Stimulated activated CD4-positive, alpha-beta T cell treated with anti-CD3 and anti-CD28 coated beads, TNF-alpha, amount 100 ng/mL, for 4 hours (primary cell): ENCODE measurements around the gene PPP1R2.
A peak's percentile ranks its signal among the peaks of the same experiment; 100 is the strongest.
"Not testable (repeated sequence)": the region's sequence is repeated elsewhere in the genome, so short reads cannot be mapped to it uniquely, and the experiment has no call there.

Source experiments
- DNase-seq, 3 experiments: peaks; one replicate each; pipeline ENCODE4 v3.0.0-alpha.2; 2020; ENCODE audit warnings: low read depth in 3 of 3

The PPP1R2 gene

DNA sequence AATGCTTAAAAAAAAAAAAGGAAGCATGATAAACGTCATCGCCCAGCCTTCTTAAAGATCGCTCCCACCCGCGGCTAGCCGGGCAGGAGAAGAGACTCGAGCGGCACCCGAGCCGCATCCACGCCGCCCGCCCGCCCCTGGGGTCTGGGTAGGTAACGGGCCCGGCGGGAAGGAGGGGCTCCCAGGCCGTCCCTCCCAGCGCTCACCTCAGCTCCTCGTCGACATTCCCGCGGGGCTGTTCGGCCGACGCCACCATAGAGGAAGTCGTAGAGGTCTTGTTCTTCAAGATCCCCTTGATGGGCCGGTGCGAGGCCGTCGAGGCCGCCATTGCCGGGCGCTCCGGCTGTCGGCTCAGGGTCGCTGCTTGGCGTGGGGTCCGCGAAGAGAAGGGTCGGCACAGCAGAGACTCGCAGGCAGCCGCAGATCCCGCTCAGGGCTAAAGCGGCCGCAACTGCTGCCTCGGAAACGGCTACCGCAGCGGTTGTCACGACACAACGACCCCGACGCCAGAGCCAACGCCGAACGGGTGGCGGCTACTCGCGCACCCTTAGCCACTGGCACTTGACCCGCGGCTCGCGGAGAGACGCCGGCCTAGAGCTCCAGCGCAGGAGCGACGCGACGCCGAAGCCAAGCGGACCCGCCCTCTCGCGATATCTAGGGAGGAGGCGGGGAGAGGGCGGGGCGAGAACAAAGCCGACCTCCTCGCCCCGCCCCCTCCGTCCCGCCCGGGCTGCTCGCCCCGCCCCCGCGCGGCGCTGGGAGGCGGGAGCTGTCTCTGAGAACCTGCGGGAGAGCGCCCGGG, at the start of gene PPP1R2:
PPP1R2 (minus strand) TSS at position 628 of the 802 bp plus-strand sequence; CDS start at position 328, 300 bp downstream.
- peak; percentile 86 to 91 (median 87) for DNase-seq

- DNase-seq: no peak
Observed at GRCh38 chr3:195591852-195592251, 48.7 kb upstream of the PPP1R2 start.

- DNase-seq: no peak
Observed at GRCh38 chr3:195591220-195591619, 48.1 kb upstream of the PPP1R2 start.

GRCh38 chr3:195590381-195590780, 47.3 kb upstream of the PPP1R2 start:
- not testable (repeated sequence) for DNase-seq

GRCh38 chr3:195589796-195590195, 46.7 kb upstream of the PPP1R2 start:
- not testable (repeated sequence) for DNase-seq

GRCh38 chr3:195587824-195588223, 44.7 kb upstream of the PPP1R2 start:
- DNase-seq: no peak

GRCh38 chr3:195587406-195587805, 44.3 kb upstream of the PPP1R2 start:
- DNase-seq: no peak

DNA sequence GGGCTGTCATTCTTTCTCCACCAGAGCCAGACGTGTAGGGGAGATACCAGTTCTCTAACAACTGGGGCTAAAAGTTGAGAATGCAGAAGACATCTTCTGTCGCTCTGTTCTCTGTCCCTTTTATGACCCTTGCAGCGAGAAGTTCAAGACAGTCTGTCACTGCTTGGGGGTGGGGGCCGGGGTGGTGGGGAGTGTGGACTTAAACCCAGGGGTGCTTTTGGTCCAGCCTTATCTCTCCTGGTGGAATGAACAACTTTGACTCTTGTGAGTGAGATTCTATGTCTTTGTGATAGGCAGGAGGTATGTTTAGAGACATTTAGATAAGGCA, 41.4 kb upstream of the PPP1R2 start:
- DNase-seq: no peak

DNA sequence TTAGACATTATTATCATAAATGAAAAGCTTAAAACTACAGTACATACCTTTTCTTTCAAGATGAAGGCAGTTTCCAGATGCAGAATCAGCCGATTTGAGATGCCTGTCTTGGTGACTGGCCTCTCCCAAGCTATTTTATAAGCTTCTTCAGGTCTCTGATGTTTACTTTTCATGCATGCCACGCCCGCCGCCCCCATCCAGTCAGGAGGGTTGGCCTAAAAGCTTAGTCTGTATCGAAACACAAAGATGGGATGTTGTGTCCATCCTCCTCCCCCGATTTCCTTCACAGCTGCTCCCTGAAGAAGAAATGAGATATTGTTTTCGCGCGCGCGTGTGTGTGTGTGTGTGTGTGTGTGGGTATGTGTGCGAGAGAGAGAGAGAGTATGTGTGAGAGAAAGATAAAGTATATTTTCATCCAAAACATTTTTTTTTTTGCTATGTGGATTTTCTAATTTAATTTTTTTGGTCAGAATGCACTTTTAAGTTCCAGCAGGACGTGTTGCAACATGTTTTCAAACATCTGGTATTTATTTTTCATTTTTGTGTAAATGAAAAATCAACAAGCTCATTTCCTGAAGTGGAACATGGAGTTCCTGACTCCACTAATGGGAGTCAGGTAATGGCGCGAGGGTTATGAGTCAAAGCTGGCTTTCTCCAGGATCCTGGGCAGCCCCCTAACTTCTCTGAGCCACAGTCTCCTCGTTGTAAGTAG, 40.9 kb upstream of the PPP1R2 start, which contains the start of gene APOD:
APOD (minus strand) TSS at position 110 of the 712 bp plus-strand sequence. CDS start 4,479 bp downstream, outside the sequence.
- DNase-seq: no peak

DNA sequence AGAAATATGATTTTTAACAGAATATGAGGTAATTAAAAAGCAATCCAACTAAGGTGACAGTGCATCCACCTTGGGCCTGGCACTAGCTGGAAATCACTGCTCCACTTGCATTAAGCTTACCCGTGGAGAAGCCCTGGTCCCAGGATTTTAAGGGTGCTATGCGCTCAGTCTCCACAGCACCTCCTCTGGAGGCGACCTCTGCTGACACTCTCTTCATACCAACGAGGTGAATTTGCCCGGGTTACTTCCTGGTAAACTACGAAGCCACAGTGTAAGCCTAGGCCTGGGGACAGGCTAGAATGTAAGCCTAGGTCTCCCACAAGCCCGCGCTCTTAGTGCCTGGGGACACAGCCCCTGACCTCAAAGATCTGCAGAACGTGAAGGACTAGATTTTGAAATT, 39.8 kb upstream of the PPP1R2 start:
- no peak for DNase-seq

DNA sequence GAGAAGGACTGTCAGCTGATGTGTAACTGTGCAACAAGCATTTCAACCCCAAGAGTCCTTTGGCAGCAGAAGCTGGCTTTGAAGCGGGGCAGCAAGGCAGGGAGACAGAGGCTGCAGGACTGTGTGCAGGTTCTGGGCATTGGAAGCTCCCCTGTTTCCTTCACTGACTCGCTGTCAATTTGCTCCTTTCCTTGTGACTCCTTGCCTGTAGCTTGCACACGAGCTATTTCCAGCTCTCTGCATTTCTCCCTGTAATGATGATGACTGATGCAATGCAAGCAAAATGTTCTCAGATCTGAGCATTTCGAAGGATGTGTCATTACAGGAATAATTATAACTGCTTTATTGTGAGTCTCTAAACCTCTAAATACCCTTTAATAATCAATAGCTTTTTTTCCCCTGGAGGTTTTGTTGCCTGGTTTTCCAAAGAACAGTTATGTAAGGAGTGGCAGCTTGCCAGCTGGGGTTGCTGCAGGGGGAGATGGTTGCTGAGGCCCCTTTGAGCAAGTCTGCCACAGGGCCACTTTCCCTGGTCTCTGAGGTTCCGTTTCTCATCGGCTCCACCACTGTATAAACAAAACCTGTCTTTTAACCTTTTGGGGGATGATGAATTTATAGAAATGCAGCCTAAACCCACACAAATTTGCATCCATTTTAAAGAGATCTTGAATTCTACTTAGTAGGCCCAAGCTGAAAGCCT, 37.8 kb upstream of the PPP1R2 start:
- no peak for DNase-seq

GRCh38 chr3:195579281-195579680, 36.2 kb upstream of the PPP1R2 start:
- no peak for DNase-seq

DNA sequence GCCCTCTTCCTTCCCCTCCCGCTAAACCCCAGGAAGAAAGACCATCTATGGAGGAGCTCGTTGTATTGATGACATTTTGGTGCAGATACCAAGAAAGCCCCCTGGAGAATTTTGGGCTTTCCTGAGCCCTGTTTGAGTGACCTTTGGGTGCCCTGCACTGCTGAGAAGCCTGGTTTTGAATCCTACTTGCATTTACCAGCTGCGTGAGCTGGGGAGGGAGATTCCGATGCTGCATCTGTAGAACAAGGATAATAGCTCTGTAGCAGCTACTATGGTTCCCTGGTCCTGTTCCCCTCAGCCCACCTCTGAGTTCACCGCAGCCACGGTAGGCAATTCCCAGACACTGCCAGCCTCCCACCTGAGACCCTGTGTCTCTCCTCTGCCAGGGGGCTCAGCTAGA, 35.4 kb upstream of the PPP1R2 start:
- DNase-seq: no peak

DNA sequence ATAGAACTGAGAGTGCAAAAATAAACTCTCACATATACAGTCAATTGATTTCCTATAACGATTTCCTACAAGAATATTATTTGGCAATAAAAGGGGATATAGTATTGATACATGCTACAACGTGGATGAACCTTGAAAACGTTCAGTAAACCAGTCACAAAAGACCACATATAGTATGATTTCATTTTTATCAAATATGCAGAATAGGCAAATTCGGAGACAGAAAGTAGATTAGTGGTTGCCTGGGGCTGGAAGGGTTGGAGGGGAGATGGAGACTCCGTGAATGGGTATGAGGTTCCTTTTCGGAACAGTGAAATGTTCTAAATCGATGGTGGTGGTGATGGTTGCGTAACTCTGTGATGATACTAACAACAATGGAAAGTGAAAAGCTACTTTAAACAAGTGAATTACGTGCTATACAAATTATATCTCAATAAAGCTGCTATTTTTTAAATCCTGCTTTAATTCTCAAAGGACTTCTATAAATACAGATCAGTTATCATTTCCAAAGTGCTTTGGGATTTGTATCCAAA, 34.6 kb upstream of the PPP1R2 start:
- no peak for DNase-seq

DNA sequence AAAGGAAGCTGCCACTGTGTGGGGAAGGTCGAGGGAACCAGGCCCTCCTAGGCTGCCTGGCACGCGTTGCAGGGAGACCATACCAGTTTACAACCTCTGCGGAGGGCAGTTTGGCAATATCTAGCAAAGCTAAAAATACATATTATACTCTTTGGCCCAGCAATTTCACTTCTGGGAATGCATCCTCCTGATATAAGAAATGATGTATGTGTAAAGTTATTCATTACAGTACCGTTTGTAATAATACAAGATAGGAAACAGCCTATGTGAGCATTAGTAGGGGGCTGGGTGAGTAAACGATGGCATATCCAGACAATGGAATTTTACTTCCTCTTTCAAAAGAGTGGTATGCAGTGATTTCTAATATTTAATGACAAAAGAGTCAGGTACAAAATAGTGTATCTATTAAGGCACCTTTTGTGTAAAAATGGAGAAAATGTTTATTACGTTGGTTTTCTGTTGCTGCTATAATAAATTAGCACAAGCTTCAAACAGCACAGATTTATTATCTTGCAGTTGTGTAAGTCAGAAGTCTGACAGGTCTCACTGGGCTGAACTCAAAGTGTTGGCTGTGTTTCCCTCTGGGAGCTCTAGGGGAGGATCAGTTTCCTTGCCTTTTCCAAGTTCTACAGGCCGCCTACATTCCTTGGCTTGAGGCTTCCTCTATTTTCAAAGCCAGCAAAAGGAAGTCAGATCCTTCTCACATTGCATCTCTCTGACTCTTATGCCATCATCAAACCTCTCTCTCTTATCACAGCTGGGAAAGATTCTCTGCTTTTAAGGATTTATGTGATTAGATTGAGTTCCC, 31.6 kb upstream of the PPP1R2 start:
- DNase-seq: no peak

GRCh38 chr3:195573611-195574496, 30.7 kb upstream of the PPP1R2 start:
- no peak for DNase-seq

- no peak for DNase-seq
Observed at GRCh38 chr3:195571361-195571760, 28.2 kb upstream of the PPP1R2 start.

- no peak for DNase-seq
Observed at GRCh38 chr3:195570912-195571311, 27.8 kb upstream of the PPP1R2 start.

DNA sequence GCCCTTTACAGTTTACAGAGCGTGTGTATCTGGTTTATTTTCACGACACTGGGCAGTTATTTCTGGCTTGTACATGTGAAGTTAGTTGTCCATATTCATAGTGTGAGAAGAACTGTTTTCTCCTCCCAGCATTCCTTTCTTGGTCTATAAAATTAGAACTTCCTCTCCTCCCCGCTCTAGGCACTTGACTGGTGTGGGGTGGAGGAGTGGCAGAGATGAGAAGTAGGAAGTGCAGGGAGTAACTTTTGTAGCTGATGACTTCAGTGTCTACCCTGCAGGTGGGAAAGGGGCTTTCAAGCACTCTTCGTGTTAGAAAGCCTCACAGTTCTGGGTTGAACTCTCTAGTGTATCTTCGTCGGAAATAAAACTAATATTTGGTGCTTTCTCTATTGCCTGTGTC, 27.2 kb upstream of the PPP1R2 start:
- DNase-seq: no peak

DNA sequence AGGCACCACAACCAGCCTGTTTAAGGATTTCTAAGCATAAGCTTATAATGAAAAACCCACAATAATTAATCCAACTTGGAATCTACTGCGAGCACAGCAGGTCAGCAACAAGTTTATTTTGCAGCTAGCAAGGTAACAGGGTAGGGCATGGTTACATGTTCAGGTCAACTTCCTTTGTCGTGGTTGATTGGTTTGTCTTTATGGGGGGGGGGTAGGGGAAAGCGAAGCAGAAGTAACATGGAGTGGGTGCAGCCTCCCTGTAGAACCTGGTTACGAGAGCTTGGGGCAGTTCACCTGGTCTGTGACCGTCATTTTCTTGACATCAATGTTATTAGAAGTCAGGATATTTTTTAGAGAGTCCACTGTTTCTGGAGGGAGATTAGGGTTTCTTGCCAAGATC, 25.5 kb upstream of the PPP1R2 start:
- DNase-seq: no peak
